Pancreas (tissue), 10 donors: Measurements from ENCODE around the gene THSD7A. TPM values are rescaled to one million over a fixed set of nuclear protein-coding genes. Genes with fewer than 3 reads are reported as not detected.

Experiments used
- ATAC-seq, 4 donors: fragments of 200-7000 bp; cut with Tn5 transposase; one replicate each; pipeline versions ENCODE4 v1.8.0 to v1.9.1; 2020; ENCODE audit warnings: mild to moderate bottlenecking in 4 of 4, moderate library complexity in 4 of 4
- DNase-seq, 6 donors: peaks; one replicate each; pipeline ENCODE4 v3.0.0-alpha.2; 2020
- FAIRE-seq: peaks from 2 replicates; lab custom pipeline; 2012; peaks lifted over from hg19 to GRCh38; lab: Jason Lieb, UNC
- H3K27ac ChIP-seq, 4 donors: fragments of 200-600 bp; sonication (generic); 1 replicate in 3 of 4; 2 replicates in 1 of 4; pipeline versions ENCODE4 v1.5.0 to v1.8.0; 2020
- H3K27me3 ChIP-seq, 4 donors: fragments of 200-600 bp; one replicate each; pipeline ENCODE4 v1.8.0; 2021
- H3K36me3 ChIP-seq, 3 donors: fragments of 200-600 bp; sonication (generic) in 1 of 3; one replicate each; pipeline versions ENCODE4 v1.5.0 to v1.8.0; 2020 to 2021
- H3K4me1 ChIP-seq, 3 donors: fragments of 200-600 bp; one replicate each; pipeline ENCODE4 v1.8.0; 2021
- H3K4me3 ChIP-seq, 4 donors: fragments of 200-600 bp; sonication (generic) in 2 of 4; one replicate each; pipeline versions ENCODE4 v1.5.0 to v1.8.0; 2020 to 2021
- H3K9me3 ChIP-seq, 4 donors: fragments of 200-600 bp; one replicate each; pipeline ENCODE4 v1.8.0; 2021
- CTCF ChIP-seq, 4 donors: fragments of 200-600 bp; sonication (generic) in 3 of 4; IDR thresholded peaks; one replicate each; pipeline versions ENCODE4 v1.5.0 to v1.8.0; 2021; ENCODE audit warnings: antibody characterized with exemption in 4 of 4
- WGBS, 2 donors: extraction: QIAGEN DNeasy Blood & Tissue Kit; methylation state at CpG; one replicate each; pipeline ENCODE4 v1.1.7; 2013; 5-methylcytosine and 5-hydroxymethylcytosine counted together
- intact Hi-C, 3 donors: fragments of 100-400 bp; cut with DNase I; formaldehyde crosslinking; loops; one replicate each; pipeline versions ENCODE4 v1.11.1 to v1.14.2; 2022
- polyA plus RNA-seq, 2 donors: library from polyadenylated mRNA; stranded (reverse); fragments of 200-250 nt; gene quantifications; one replicate each; pipeline ENCODE4 v1.2.3, GENCODE V29; 2013
- total RNA-seq, 6 donors: library from RNA; stranded (reverse); fragmentation: NEBNext Ultra II Directional in 4 of 6; extraction: Animal tissue kit (Norgen Biotek cat#: 25700) in 4 of 6; gene quantifications; one replicate each; pipeline versions ENCODE4 v1.2.1 to v1.2.4, GENCODE V29; 2021 to 2023
- donor health status: healthy with polysubstance abuse.
- donor health status: DM: no; HTN: no; CAD: no; lungs with moderate emphysema.
- donor health status: DM: no; HTN: no; CAD: no.
- donor health status: control.
- donor health status: control.
- donor health status: Bipolar disorder and iron deficiency.
- donor health status: DM: yes; HTN: yes; CAD: no.
- donor health status: DM: no; HTN: no; CAD: no.
- donor health status: DM: no; HTN: no; CAD: no.
- donor health status: DM: yes; HTN: yes; CAD: no.

The THSD7A gene
- total and polyA plus RNA-seq, 8 donors = 0.30 to 3.7 (median 0.90) TPM

GRCh38 chr7:11757153-11757552 lies 74.8 kb downstream of the THSD7A start:
- no peak overlapping the region for H3K4me3 ChIP-seq
- H3K27ac ChIP-seq = no peak overlapping the region
- H3K36me3 ChIP-seq = no peaks in the 10 kb centered on the region
- ATAC-seq (no peak), DNase-seq (no peak), FAIRE-seq (no peak)
- H3K27me3 ChIP-seq = no peaks in the 10 kb centered on the region
- WGBS, 2 donors = 85 to 86% methylated on average over 1 of the region's 1 CpG
- H3K9me3 ChIP-seq = no peaks in the 10 kb centered on the region
- TF ChIP-seq CTCF (IDR thresholded peaks at IDR 0.05) = no peak
- H3K4me1 ChIP-seq = no peaks in the 10 kb centered on the region
- intact Hi-C loops = no loop called here

GRCh38 chr7:11754933-11755332 lies 77.1 kb downstream of the THSD7A start:
- intact Hi-C loops = no loop called here
- TF ChIP-seq CTCF (IDR thresholded peaks at IDR 0.05) = no peak
- Histone ChIP-seq H3K4me3 (no peak overlapping the region), H3K27me3 (no peaks in the 10 kb centered on the region), H3K4me1 (no peaks in the 10 kb centered on the region), H3K27ac (no peak overlapping the region), H3K36me3 (no peaks in the 10 kb centered on the region), H3K9me3 (no peaks in the 10 kb centered on the region)
- ATAC-seq = no peak
- no peak for FAIRE-seq
- DNase-seq = no peak
- 95% methylated on average over 3 of the region's 3 CpGs for WGBS, 2 donors

- H3K9me3 ChIP-seq = no peaks in the 10 kb centered on the region
Measured at GRCh38 chr7:11754123-11754522, 77.9 kb downstream of the THSD7A start.

GRCh38 chr7:11753433-11753832 lies 78.6 kb downstream of the THSD7A start:
- intact Hi-C loops = no loop called here
- no peak for TF ChIP-seq CTCF (IDR thresholded peaks at IDR 0.05)
- no peaks in the 10 kb centered on the region for H3K9me3 ChIP-seq
- no peak for DNase-seq
- no peak overlapping the region for H3K27ac ChIP-seq
- ATAC-seq = no peak
- H3K27me3 ChIP-seq = no peaks in the 10 kb centered on the region
- H3K4me1 ChIP-seq = no peaks in the 10 kb centered on the region
- no peak for FAIRE-seq
- H3K36me3 ChIP-seq = no peaks in the 10 kb centered on the region
- no peak overlapping the region for H3K4me3 ChIP-seq

More at GRCh38 chr7:11754123-11754522, 77.9 kb downstream of the THSD7A start:
- DNase-seq (no peak), FAIRE-seq (no peak), ATAC-seq (no peak)
- no peaks in the 10 kb centered on the region for H3K36me3 ChIP-seq
- TF ChIP-seq CTCF (IDR thresholded peaks at IDR 0.05) = no peak
- WGBS, 2 donors = 88 to 91% methylated on average over 2 of the region's 2 CpGs
- H3K27ac ChIP-seq = no peak overlapping the region
- intact Hi-C loops = no loop called here
- no peaks in the 10 kb centered on the region for H3K4me1 ChIP-seq
- no peaks in the 10 kb centered on the region for H3K27me3 ChIP-seq
- H3K4me3 ChIP-seq = no peak overlapping the region

GRCh38 chr7:11751807-11752389 lies 80.1 kb downstream of the THSD7A start:
- no peaks in the 10 kb centered on the region for H3K36me3 ChIP-seq
- H3K27me3 ChIP-seq = no peaks in the 10 kb centered on the region
- H3K9me3 ChIP-seq = no peaks in the 10 kb centered on the region
- H3K27ac ChIP-seq = no peak overlapping the region
- 45 to 49% methylated on average over 8 of the region's 8 CpGs for WGBS, 2 donors
- intact Hi-C loops = no loop called here
- H3K4me3 ChIP-seq = no peak overlapping the region
- DNase-seq (no peak), ATAC-seq (no peak), FAIRE-seq (no peak)
- H3K4me1 ChIP-seq = no peaks in the 10 kb centered on the region
- no peak for TF ChIP-seq CTCF (IDR thresholded peaks at IDR 0.05)
